ENCODE results near the gene DNAJC15.
"Not testable (repeated sequence)": the region's sequence is repeated elsewhere in the genome, so short reads cannot be mapped to it uniquely, and the experiment has no call there.

The DNAJC15 gene

GRCh38 chr13:42984691-42985090 lies 38.7 kb upstream of the DNAJC15 start:
- Histone ChIP-seq H3K9me3 (no peaks in the 10 kb centered on the region), H3K36me3 (no peaks in the 10 kb centered on the region), H3K4me3 (ENCODE audit: low read depth, low read length) (no peak overlapping the region), H3K27me3 (no peaks in the 10 kb centered on the region), H3K4me1 (no peaks in the 10 kb centered on the region)
- TF ChIP-seq CTCF (IDR thresholded peaks at IDR 0.05; ENCODE audit: low read depth, low read length), result no peak
- DNase-seq, result no peak

GRCh38 chr13:42985312-42986175 lies 37.8 kb upstream of the DNAJC15 start:
- Histone ChIP-seq H3K4me3 (ENCODE audit: low read depth, low read length) (no peak overlapping the region), H3K9me3 (no peaks in the 10 kb centered on the region), H3K36me3 (no peaks in the 10 kb centered on the region), H3K4me1 (0 out of 2 replicates have a peak, but pooled peaks cover 4% of the 10 kb centered on the region), H3K27me3 (no peaks in the 10 kb centered on the region)
- no peak for TF ChIP-seq CTCF (IDR thresholded peaks at IDR 0.05; ENCODE audit: low read depth, low read length)
- DNase-seq, result peak; percentile 16

GRCh38 chr13:42986176-42986574 lies 37.2 kb upstream of the DNAJC15 start:
- H3K36me3 ChIP-seq, result no peaks in the 10 kb centered on the region
- no peak for DNase-seq
- no peaks in the 10 kb centered on the region for H3K27me3 ChIP-seq
- H3K9me3 ChIP-seq, result no peaks in the 10 kb centered on the region
- TF ChIP-seq CTCF (IDR thresholded peaks at IDR 0.05; ENCODE audit: low read depth, low read length), result no peak
- 0 out of 2 replicates have a peak, but pooled peaks cover 4% of the 10 kb centered on the region for H3K4me1 ChIP-seq
- H3K4me3 ChIP-seq (ENCODE audit: low read depth, low read length), result no peak overlapping the region

GRCh38 chr13:42990291-42991232 lies 32.8 kb upstream of the DNAJC15 start:
- Histone ChIP-seq H3K9me3 (no peaks in the 10 kb centered on the region), H3K4me3 (ENCODE audit: low read depth, low read length) (no peak overlapping the region), H3K36me3 (no peaks in the 10 kb centered on the region), H3K27me3 (no peaks in the 10 kb centered on the region), H3K4me1 (0 out of 2 replicates have a peak, but pooled peaks cover 4% of the 10 kb centered on the region)
- no peak for DNase-seq
- TF ChIP-seq CTCF (IDR thresholded peaks at IDR 0.05; ENCODE audit: low read depth, low read length), result no peak

GRCh38 chr13:42991233-42991897 lies 32.0 kb upstream of the DNAJC15 start:
- not testable (repeated sequence) for H3K4me3 ChIP-seq (ENCODE audit: low read depth, low read length); DNase-seq; H3K36me3 ChIP-seq; H3K9me3 ChIP-seq; H3K27me3 ChIP-seq; H3K4me1 ChIP-seq

Measured in BE2C (cell line).